ENCODE results near the gene SYCP2. TPM values are rescaled to one million over a fixed set of nuclear protein-coding genes. Genes with fewer than 3 reads are reported as not detected.
A peak's percentile ranks its signal among the peaks of the same experiment; 100 is the strongest.

The SYCP2 gene
- polyA plus RNA-seq, 4 donors: 0.51 to 3.0 (median 1.8) TPM

GRCh38 chr20:59884494-59884893 lies 48.9 kb downstream of the SYCP2 start:
- 74 to 76% (median 75%) methylated on average over 3 of the region's 3 CpGs for WGBS, 3 donors
- no peaks in the 10 kb centered on the region for H3K27me3 ChIP-seq (ENCODE audit: control insufficient read depth in 3 of 3, insufficient read depth in 3 of 3, low read length in 3 of 3)
- no peak overlapping the region for H3K27ac ChIP-seq (ENCODE audit: low read depth in 1 of 3, low read length in 2 of 3)
- no peaks in the 10 kb centered on the region for H3K9me3 ChIP-seq (ENCODE audit: control insufficient read depth in 2 of 2, insufficient read depth in 1 of 2, low read depth in 1 of 2, low read length in 1 of 2)
- H3K4me3 ChIP-seq (ENCODE audit: low read depth in 1 of 3, low read length in 3 of 3): no peak overlapping the region
- DNase-seq (no peak), FAIRE-seq (no peak)
- H3K36me3 ChIP-seq (ENCODE audit: control insufficient read depth in 3 of 3, insufficient read depth in 2 of 3, low read depth in 1 of 3, low read length in 3 of 3): no peaks in the 10 kb centered on the region
- no peaks in the 10 kb centered on the region for H3K4me1 ChIP-seq (ENCODE audit: control insufficient read depth in 3 of 3, insufficient read depth in 2 of 3, low read depth in 1 of 3, low read length in 2 of 3)

- H3K9me3 ChIP-seq (ENCODE audit: control insufficient read depth in 2 of 2, insufficient read depth in 1 of 2, low read depth in 1 of 2, low read length in 1 of 2): no peaks in the 10 kb centered on the region
- WGBS, 3 donors: 85 to 94% (median 85%) methylated on average over 1 of the region's 1 CpG
- no peaks in the 10 kb centered on the region for H3K27me3 ChIP-seq (ENCODE audit: control insufficient read depth in 3 of 3, insufficient read depth in 3 of 3, low read length in 3 of 3)
- no peak overlapping the region for H3K27ac ChIP-seq (ENCODE audit: low read depth in 1 of 3, low read length in 2 of 3)
- no peaks in the 10 kb centered on the region for H3K4me1 ChIP-seq (ENCODE audit: control insufficient read depth in 3 of 3, insufficient read depth in 2 of 3, low read depth in 1 of 3, low read length in 2 of 3)
- DNase-seq (no peak), FAIRE-seq (peak; percentile 36)
- no peaks in the 10 kb centered on the region for H3K36me3 ChIP-seq (ENCODE audit: control insufficient read depth in 3 of 3, insufficient read depth in 2 of 3, low read depth in 1 of 3, low read length in 3 of 3)
- H3K4me3 ChIP-seq (ENCODE audit: low read depth in 1 of 3, low read length in 3 of 3): no peak overlapping the region
These were observed 53.2 kb downstream of the SYCP2 start for GRCh38 chr20:59880198-59880597.

- DNase-seq: no peak
- Histone ChIP-seq H3K9me3 (ENCODE audit: control insufficient read depth in 2 of 2, insufficient read depth in 1 of 2, low read depth in 1 of 2, low read length in 1 of 2) (no peaks in the 10 kb centered on the region), H3K27me3 (ENCODE audit: control insufficient read depth in 3 of 3, insufficient read depth in 3 of 3, low read length in 3 of 3) (no peaks in the 10 kb centered on the region), H3K27ac (ENCODE audit: low read depth in 1 of 3, low read length in 2 of 3) (no peak overlapping the region), H3K4me1 (ENCODE audit: control insufficient read depth in 3 of 3, insufficient read depth in 2 of 3, low read depth in 1 of 3, low read length in 2 of 3) (no peaks in the 10 kb centered on the region), H3K36me3 (ENCODE audit: control insufficient read depth in 3 of 3, insufficient read depth in 2 of 3, low read depth in 1 of 3, low read length in 3 of 3) (no peaks in the 10 kb centered on the region), H3K4me3 (ENCODE audit: low read depth in 1 of 3, low read length in 3 of 3) (no peak overlapping the region)
- 80 to 91% (median 86%) methylated on average over 1 of the region's 1 CpG for WGBS, 3 donors
- FAIRE-seq: no peak
These were observed 60.0 kb downstream of the SYCP2 start for GRCh38 chr20:59873409-59873808.

GRCh38 chr20:59871096-59871495 lies 62.3 kb downstream of the SYCP2 start:
- H3K36me3 ChIP-seq (ENCODE audit: control insufficient read depth in 3 of 3, insufficient read depth in 2 of 3, low read depth in 1 of 3, low read length in 3 of 3): no peaks in the 10 kb centered on the region
- WGBS, 3 donors: 72 to 97% (median 91%) methylated on average over 1 of the region's 1 CpG
- no peaks in the 10 kb centered on the region for H3K4me1 ChIP-seq (ENCODE audit: control insufficient read depth in 3 of 3, insufficient read depth in 2 of 3, low read depth in 1 of 3, low read length in 2 of 3)
- H3K27me3 ChIP-seq (ENCODE audit: control insufficient read depth in 3 of 3, insufficient read depth in 3 of 3, low read length in 3 of 3): no peaks in the 10 kb centered on the region
- H3K9me3 ChIP-seq (ENCODE audit: control insufficient read depth in 2 of 2, insufficient read depth in 1 of 2, low read depth in 1 of 2, low read length in 1 of 2): no peaks in the 10 kb centered on the region
- no peak overlapping the region for H3K27ac ChIP-seq (ENCODE audit: low read depth in 1 of 3, low read length in 2 of 3)
- FAIRE-seq (no peak), DNase-seq (no peak)
- H3K4me3 ChIP-seq (ENCODE audit: low read depth in 1 of 3, low read length in 3 of 3): no peak overlapping the region

GRCh38 chr20:59866338-59866737 lies 67.1 kb downstream of the SYCP2 start:
- FAIRE-seq (peak; percentile 87), DNase-seq (no peak)
- no peaks in the 10 kb centered on the region for H3K27me3 ChIP-seq (ENCODE audit: control insufficient read depth in 3 of 3, insufficient read depth in 3 of 3, low read length in 3 of 3)
- no peaks in the 10 kb centered on the region for H3K9me3 ChIP-seq (ENCODE audit: control insufficient read depth in 2 of 2, insufficient read depth in 1 of 2, low read depth in 1 of 2, low read length in 1 of 2)
- 82 to 90% (median 88%) methylated on average over 3 of the region's 3 CpGs for WGBS, 3 donors
- no peaks in the 10 kb centered on the region for H3K36me3 ChIP-seq (ENCODE audit: control insufficient read depth in 3 of 3, insufficient read depth in 2 of 3, low read depth in 1 of 3, low read length in 3 of 3)
- H3K27ac ChIP-seq (ENCODE audit: low read depth in 1 of 3, low read length in 2 of 3): no peak overlapping the region
- H3K4me1 ChIP-seq (ENCODE audit: control insufficient read depth in 3 of 3, insufficient read depth in 2 of 3, low read depth in 1 of 3, low read length in 2 of 3): no peaks in the 10 kb centered on the region
- H3K4me3 ChIP-seq (ENCODE audit: low read depth in 1 of 3, low read length in 3 of 3): no peak overlapping the region

- H3K27me3 ChIP-seq (ENCODE audit: control insufficient read depth in 3 of 3, insufficient read depth in 3 of 3, low read length in 3 of 3): no peaks in the 10 kb centered on the region
- no peaks in the 10 kb centered on the region for H3K9me3 ChIP-seq (ENCODE audit: control insufficient read depth in 2 of 2, insufficient read depth in 1 of 2, low read depth in 1 of 2, low read length in 1 of 2)
- H3K4me3 ChIP-seq (ENCODE audit: low read depth in 1 of 3, low read length in 3 of 3): no peak overlapping the region
- no peak overlapping the region for H3K27ac ChIP-seq (ENCODE audit: low read depth in 1 of 3, low read length in 2 of 3)
- no peaks in the 10 kb centered on the region for H3K36me3 ChIP-seq (ENCODE audit: control insufficient read depth in 3 of 3, insufficient read depth in 2 of 3, low read depth in 1 of 3, low read length in 3 of 3)
- DNase-seq (no peak), FAIRE-seq (no peak)
- H3K4me1 ChIP-seq (ENCODE audit: control insufficient read depth in 3 of 3, insufficient read depth in 2 of 3, low read depth in 1 of 3, low read length in 2 of 3): no peaks in the 10 kb centered on the region
- WGBS, 3 donors: 77 to 81% (median 81%) methylated on average over 1 of the region's 1 CpG
These were observed 68.7 kb downstream of the SYCP2 start for GRCh38 chr20:59864726-59865125.

- Histone ChIP-seq H3K9me3 (ENCODE audit: control insufficient read depth in 2 of 2, insufficient read depth in 1 of 2, low read depth in 1 of 2, low read length in 1 of 2) (no peaks in the 10 kb centered on the region), H3K27ac (ENCODE audit: low read depth in 1 of 3, low read length in 2 of 3) (no peak overlapping the region), H3K4me1 (ENCODE audit: control insufficient read depth in 3 of 3, insufficient read depth in 2 of 3, low read depth in 1 of 3, low read length in 2 of 3) (no peaks in the 10 kb centered on the region), H3K4me3 (ENCODE audit: low read depth in 1 of 3, low read length in 3 of 3) (no peak overlapping the region), H3K36me3 (ENCODE audit: control insufficient read depth in 3 of 3, insufficient read depth in 2 of 3, low read depth in 1 of 3, low read length in 3 of 3) (no peaks in the 10 kb centered on the region), H3K27me3 (ENCODE audit: control insufficient read depth in 3 of 3, insufficient read depth in 3 of 3, low read length in 3 of 3) (no peaks in the 10 kb centered on the region)
- FAIRE-seq (no peak), DNase-seq (no peak)
- 88 to 95% (median 94%) methylated on average over 3 of the region's 3 CpGs for WGBS, 3 donors
These were observed 70.4 kb downstream of the SYCP2 start for GRCh38 chr20:59863058-59863457.

- WGBS, 3 donors: 69 to 92% (median 87%) methylated on average over 4 of the region's 4 CpGs
- H3K27ac ChIP-seq (ENCODE audit: low read depth in 1 of 3, low read length in 2 of 3): no peak overlapping the region
- no peak for DNase-seq
- H3K4me3 ChIP-seq (ENCODE audit: low read depth in 1 of 3, low read length in 3 of 3): no peak overlapping the region
- peaks cover 0 to 9% of the 10 kb centered on the region in 2 donors for H3K9me3 ChIP-seq (ENCODE audit: control insufficient read depth in 2 of 2, insufficient read depth in 1 of 2, low read depth in 1 of 2, low read length in 1 of 2)
- peaks cover 0 to 4% (median 3%) of the 10 kb centered on the region in 3 donors for H3K4me1 ChIP-seq (ENCODE audit: control insufficient read depth in 3 of 3, insufficient read depth in 2 of 3, low read depth in 1 of 3, low read length in 2 of 3)
- no peak for FAIRE-seq
- no peaks in the 10 kb centered on the region for H3K27me3 ChIP-seq (ENCODE audit: control insufficient read depth in 3 of 3, insufficient read depth in 3 of 3, low read length in 3 of 3)
- H3K36me3 ChIP-seq (ENCODE audit: control insufficient read depth in 3 of 3, insufficient read depth in 2 of 3, low read depth in 1 of 3, low read length in 3 of 3): no peaks in the 10 kb centered on the region
These were observed 72.0 kb downstream of the SYCP2 start for GRCh38 chr20:59861401-59861800.

GRCh38 chr20:59858425-59858824 lies 75.0 kb downstream of the SYCP2 start:
- 78 to 85% (median 80%) methylated on average over 5 of the region's 5 CpGs for WGBS, 3 donors
- peak overlapping the region in 1 of 3 donors; percentile 42 for H3K27ac ChIP-seq (ENCODE audit: low read depth in 1 of 3, low read length in 2 of 3)
- H3K4me1 ChIP-seq (ENCODE audit: control insufficient read depth in 3 of 3, insufficient read depth in 2 of 3, low read depth in 1 of 3, low read length in 2 of 3): peaks cover 0 to 4% (median 3%) of the 10 kb centered on the region in 3 donors
- H3K9me3 ChIP-seq (ENCODE audit: control insufficient read depth in 2 of 2, insufficient read depth in 1 of 2, low read depth in 1 of 2, low read length in 1 of 2): peaks cover 0 to 9% of the 10 kb centered on the region in 2 donors
- no peak overlapping the region for H3K4me3 ChIP-seq (ENCODE audit: low read depth in 1 of 3, low read length in 3 of 3)
- FAIRE-seq (no peak), DNase-seq (no peak)
- no peaks in the 10 kb centered on the region for H3K36me3 ChIP-seq (ENCODE audit: control insufficient read depth in 3 of 3, insufficient read depth in 2 of 3, low read depth in 1 of 3, low read length in 3 of 3)
- no peaks in the 10 kb centered on the region for H3K27me3 ChIP-seq (ENCODE audit: control insufficient read depth in 3 of 3, insufficient read depth in 3 of 3, low read length in 3 of 3)
